K562 (cell line): ENCODE results near the gene KCNB1. TPM values are rescaled to one million over a fixed set of nuclear protein-coding genes. Genes with fewer than 3 reads are reported as not detected.

Experiments used
- ATAC-seq: fragments of 200-7000 bp; cut with Tn5 transposase; 3 replicates; pipeline ENCODE4 v1.9.1; 2020; ENCODE audit warnings: moderate library complexity
- BruUV-seq: library from RNA; stranded (reverse); fragments of 400-500 nt; replicated peaks from 2 replicates; lab custom pipeline; 2021; lab: Mats Ljungman, UMichigan
- CTCF ChIA-PET: fragments of 300-600 bp; formaldehyde crosslinking; extraction: SDS; loops from one replicate; lab custom pipeline; 2021; ENCODE audit warnings: low intra/inter-chr PET ratio; lab: Yijun Ruan, JAX
- POLR2A ChIA-PET: fragments of 300-600, 350-650 bp; sonication (Branson Sonifier 250); formaldehyde crosslinking; extraction: SDS; loops from one replicate; lab custom pipeline; 2021; ENCODE audit warnings: antibody characterized with exemption, inconsistent platforms; lab: Yijun Ruan, JAX
- DNase-seq, 4 experiments: peaks; one replicate each; pipeline versions ENCODE4 v3.0.0 to v3.0.0-alpha.2; 2011 to 2018; ENCODE audit warnings: low spot score in 3 of 4, mixed read lengths in 3 of 4; ENCODE audit errors: extremely low read depth in 1 of 4
- FAIRE-seq: peaks from 2 replicates; lab custom pipeline; 2011; peaks lifted over from hg19 to GRCh38; lab: Jason Lieb, UNC
- H2AFZ ChIP-seq: 2 replicates; pipeline ENCODE4 v1.6.0; 2011; ENCODE audit warnings: low read depth, low read length, control low read depth, inconsistent platforms
- H3K27ac ChIP-seq: fragments of 200-600 bp; 3 replicates; pipeline ENCODE4 v1.8.0; 2011; ENCODE audit warnings: low read depth, mild to moderate bottlenecking, control low read depth, inconsistent platforms, low read length, moderate library complexity, mixed read lengths; ENCODE audit errors: extremely low read depth
- H3K27me3 ChIP-seq, 2 experiments: fragments of 300-600 bp in 1 of 2; 2 replicates in 1 of 2; 3 replicates in 1 of 2; pipeline versions ENCODE4 v1.6.0 to v1.8.0; 2011; ENCODE audit warnings: inconsistent platforms in 2 of 2, low read length in 2 of 2, mild to moderate bottlenecking in 1 of 2, mixed read lengths in 1 of 2, moderate library complexity in 1 of 2; ENCODE audit not compliant: control insufficient read depth in 2 of 2, insufficient read depth in 2 of 2
- H3K36me3 ChIP-seq: fragments of 300-600 bp; 3 replicates; pipeline ENCODE4 v1.8.0; 2011; ENCODE audit warnings: mild to moderate bottlenecking, low read length, inconsistent platforms; ENCODE audit not compliant: control insufficient read depth, insufficient read depth
- H3K4me1 ChIP-seq, 2 experiments: fragments of 200-600 bp in 1 of 2; replicated peaks in 1 of 2; 2 replicates in 1 of 2; 3 replicates in 1 of 2; pipeline versions ENCODE4 v1.5.1 to v1.8.0; 2011; ENCODE audit warnings: inconsistent platforms in 2 of 2, low read length in 2 of 2, mild to moderate bottlenecking in 1 of 2, mixed read lengths in 1 of 2, moderate library complexity in 1 of 2; ENCODE audit not compliant: control insufficient read depth in 2 of 2, insufficient read depth in 2 of 2
- H3K4me2 ChIP-seq: 2 replicates; pipeline ENCODE4 v1.6.1; 2011; ENCODE audit warnings: low read length, control low read depth, inconsistent platforms, mixed read lengths; ENCODE audit not compliant: insufficient read depth
- H3K4me3 ChIP-seq: fragments of 200-600 bp; sonication (generic), shearing (Covaris generic); 2 replicates; pipeline ENCODE4 v1.5.1; 2016; ENCODE audit warnings: control low read depth, inconsistent platforms
- H3K79me2 ChIP-seq: fragments of 200-600 bp; 3 replicates; pipeline ENCODE4 v1.8.0; 2011; ENCODE audit warnings: low read length, inconsistent platforms; ENCODE audit not compliant: control insufficient read depth, insufficient read depth
- H3K9ac ChIP-seq, 2 experiments: 2 replicates each; pipeline versions ENCODE4 v1.6.0 to v1.6.1; 2011; ENCODE audit warnings: low read depth in 2 of 2, low read length in 2 of 2, control low read depth in 1 of 2, inconsistent platforms in 1 of 2, mild to moderate bottlenecking in 1 of 2, mixed read lengths in 1 of 2; ENCODE audit not compliant: insufficient read depth in 1 of 2
- H3K9me1 ChIP-seq: one replicate; pipeline ENCODE4 v1.6.0; 2011; ENCODE audit warnings: inconsistent platforms, mild to moderate bottlenecking, low read length, moderate library complexity; ENCODE audit not compliant: control insufficient read depth, insufficient read depth
- H3K9me3 ChIP-seq: replicated peaks from 2 replicates; pipeline ENCODE4 v1.5.1; 2011; ENCODE audit warnings: low read depth, low read length, inconsistent platforms; ENCODE audit not compliant: control insufficient read depth, insufficient read depth
- H4K20me1 ChIP-seq: replicated peaks from 2 replicates; pipeline ENCODE4 v1.6.1; 2011; ENCODE audit warnings: low read length, inconsistent platforms, mixed read lengths; ENCODE audit not compliant: control insufficient read depth, insufficient read depth
- C11orf30 ChIP-seq: fragments of 450-650 bp; IDR thresholded peaks from 2 replicates; pipeline ENCODE4 v1.6.1; 2016; ENCODE audit warnings: low read depth, mild to moderate bottlenecking
- MED1 ChIP-seq: sonication (generic); formaldehyde crosslinking; IDR thresholded peaks from 2 replicates; pipeline ENCODE4 v1.8.1; 2023; ENCODE audit warnings: missing genetic modification reagents, borderline replicate concordance
- MTA2 ChIP-seq: fragments of 450-650 bp; IDR thresholded peaks from 2 replicates; pipeline ENCODE4 v1.6.1; 2016; ENCODE audit warnings: low read depth
- SIN3B ChIP-seq: fragments of 450-650 bp; IDR thresholded peaks from 2 replicates; pipeline ENCODE4 v1.6.1; 2017; ENCODE audit warnings: low read depth, mild to moderate bottlenecking, moderate library complexity
- ZNF316 ChIP-seq: fragments of 450-650 bp; IDR thresholded peaks from 2 replicates; pipeline ENCODE4 v1.6.1; 2016
- ZNF766 ChIP-seq: fragments of 200-800 bp; sonication (Bioruptor generic); conservative IDR thresholded peaks from 2 replicates; pipeline ENCODE4 v1.6.1; 2016; ENCODE audit warnings: missing genetic modification characterization, missing compliant biosample characterization
- WGBS: fragments of 100-300 bp; shearing (Covaris generic); methylation state at CpG from one replicate; pipeline ENCODE4 v1.1.6; 2016; ENCODE audit warnings: low coverage, mixed read lengths; ENCODE audit not compliant: insufficient coverage; ENCODE audit errors: missing lambda C conversion rate; 5-methylcytosine and 5-hydroxymethylcytosine counted together
- in situ Hi-C: fragments of 300-500 bp; cut with MboI; formaldehyde crosslinking; loops from 4 replicates; pipeline ENCODE4 v1.15.0; 2018; ENCODE audit warnings: inconsistent platforms, mixed read lengths
- intact Hi-C: fragments of 100-400 bp; cut with micrococcal nuclease; formaldehyde crosslinking; loops from 2 replicates; pipeline ENCODE4 v1.14.2; 2022
- polyA plus RNA-seq, 8 experiments: library from polyadenylated mRNA; depleted of rRNA in 4 of 8; stranded (reverse) in 5 of 8; unstranded in 3 of 8; fragments of >200 nt; fragmentation: Nextera tagmentation in 2 of 8; fragmentation: Illumina TruSeq in 1 of 8; extraction: Ambion mirVana in 2 of 8; extraction: Trizol in 1 of 8; gene quantifications; 2 replicates each; pipeline versions ENCODE4 v1.2.1 to v1.2.3, GENCODE V29; 2011 to 2014; ENCODE audit warnings: inconsistent platforms in 1 of 8, missing spikeins in 1 of 8
- total RNA-seq, 7 experiments: library from RNA; depleted of rRNA in 6 of 7; stranded (reverse); fragments of >200 nt in 6 of 7; fragmentation: Illumina TruSeq in 2 of 7; extraction: Trizol in 2 of 7; gene quantifications; 2 replicates each; pipeline versions ENCODE4 v1.2.1 to v1.2.3, GENCODE V29; 2011 to 2021; ENCODE audit warnings: low replicate concordance in 1 of 7
- TF ChIP-seq, protein P1 (sequence below): sonication (generic); formaldehyde crosslinking; IDR thresholded peaks from 2 replicates; pipeline ENCODE4 v1.8.0; 2023; ENCODE audit warnings: missing genetic modification reagents, mild to moderate bottlenecking, borderline replicate concordance
- TF ChIP-seq, protein P2 (sequence below): fragments of 250-450 bp; sonication (Bioruptor Pico); IDR thresholded peaks from 2 replicates; pipeline ENCODE4 v1.4.0; 2020; ENCODE audit warnings: mild to moderate bottlenecking, moderate library complexity
- TF ChIP-seq, protein P3 (sequence below), 2 experiments: fragments of 450-650 bp; IDR thresholded peaks; 2 replicates each; pipeline ENCODE4 v1.6.1; 2018; ENCODE audit warnings: mild to moderate bottlenecking in 2 of 2, low read depth in 1 of 2; ENCODE audit not compliant: partially characterized antibody in 2 of 2

KCNB1 gene
- total and polyA plus RNA-seq, 9 of the 15 experiments (the other 6 are each of a cell fraction or from before 2014, with no cell fraction given) = 0.01 to 0.06 TPM; not detected in 7

DNA sequence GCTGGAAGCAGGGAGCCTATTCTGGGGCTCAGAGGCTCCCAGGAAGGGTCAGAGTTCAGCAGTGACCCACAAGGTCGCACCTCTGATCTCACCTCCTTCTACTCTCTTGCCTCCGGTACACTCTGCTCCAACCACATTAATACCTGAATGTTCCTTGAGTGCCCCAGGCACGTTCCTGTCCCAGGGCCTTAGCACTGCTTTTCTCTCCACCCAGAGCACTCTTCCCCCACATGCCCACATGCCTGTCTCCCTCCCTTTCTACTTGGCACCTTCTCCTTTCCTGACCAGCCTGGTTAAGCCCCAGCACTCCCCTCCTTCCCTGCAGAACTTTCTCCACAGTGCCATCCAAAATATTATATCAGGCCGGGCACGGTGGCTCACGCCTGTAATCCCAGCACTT lies 13.4 kb downstream of the KCNB1 start:
- Histone ChIP-seq H3K27me3 (peaks cover 3 to 33% of the 10 kb centered on the region in 2 experiments), H3K9me1 (no peaks in the 10 kb centered on the region), H3K36me3 (no peaks in the 10 kb centered on the region), H3K4me2 (no peak overlapping the region), H3K4me3 (no peak overlapping the region), H2AFZ (no peak overlapping the region), H3K4me1 (no peaks in the 10 kb centered on the region), H3K9me3 (no peaks in the 10 kb centered on the region), H3K9ac (no peak overlapping the region), H3K79me2 (no peaks in the 10 kb centered on the region), H3K27ac (no peak overlapping the region), H4K20me1 (0 out of 2 replicates have a peak, but pooled peaks cover 3% of the 10 kb centered on the region)
- POLR2A ChIA-PET = no interaction called here
- BruUV-seq = no TSS peak
- CTCF ChIA-PET = no interaction called here
- DNase-seq (no peak), ATAC-seq (no peak), FAIRE-seq (no peak)
- intact Hi-C loops = no loop called here
- 2% methylated on average over 6 of the region's 6 CpGs for WGBS
- in situ Hi-C loops = no loop called here
- TF ChIP-seq, protein P1, sequence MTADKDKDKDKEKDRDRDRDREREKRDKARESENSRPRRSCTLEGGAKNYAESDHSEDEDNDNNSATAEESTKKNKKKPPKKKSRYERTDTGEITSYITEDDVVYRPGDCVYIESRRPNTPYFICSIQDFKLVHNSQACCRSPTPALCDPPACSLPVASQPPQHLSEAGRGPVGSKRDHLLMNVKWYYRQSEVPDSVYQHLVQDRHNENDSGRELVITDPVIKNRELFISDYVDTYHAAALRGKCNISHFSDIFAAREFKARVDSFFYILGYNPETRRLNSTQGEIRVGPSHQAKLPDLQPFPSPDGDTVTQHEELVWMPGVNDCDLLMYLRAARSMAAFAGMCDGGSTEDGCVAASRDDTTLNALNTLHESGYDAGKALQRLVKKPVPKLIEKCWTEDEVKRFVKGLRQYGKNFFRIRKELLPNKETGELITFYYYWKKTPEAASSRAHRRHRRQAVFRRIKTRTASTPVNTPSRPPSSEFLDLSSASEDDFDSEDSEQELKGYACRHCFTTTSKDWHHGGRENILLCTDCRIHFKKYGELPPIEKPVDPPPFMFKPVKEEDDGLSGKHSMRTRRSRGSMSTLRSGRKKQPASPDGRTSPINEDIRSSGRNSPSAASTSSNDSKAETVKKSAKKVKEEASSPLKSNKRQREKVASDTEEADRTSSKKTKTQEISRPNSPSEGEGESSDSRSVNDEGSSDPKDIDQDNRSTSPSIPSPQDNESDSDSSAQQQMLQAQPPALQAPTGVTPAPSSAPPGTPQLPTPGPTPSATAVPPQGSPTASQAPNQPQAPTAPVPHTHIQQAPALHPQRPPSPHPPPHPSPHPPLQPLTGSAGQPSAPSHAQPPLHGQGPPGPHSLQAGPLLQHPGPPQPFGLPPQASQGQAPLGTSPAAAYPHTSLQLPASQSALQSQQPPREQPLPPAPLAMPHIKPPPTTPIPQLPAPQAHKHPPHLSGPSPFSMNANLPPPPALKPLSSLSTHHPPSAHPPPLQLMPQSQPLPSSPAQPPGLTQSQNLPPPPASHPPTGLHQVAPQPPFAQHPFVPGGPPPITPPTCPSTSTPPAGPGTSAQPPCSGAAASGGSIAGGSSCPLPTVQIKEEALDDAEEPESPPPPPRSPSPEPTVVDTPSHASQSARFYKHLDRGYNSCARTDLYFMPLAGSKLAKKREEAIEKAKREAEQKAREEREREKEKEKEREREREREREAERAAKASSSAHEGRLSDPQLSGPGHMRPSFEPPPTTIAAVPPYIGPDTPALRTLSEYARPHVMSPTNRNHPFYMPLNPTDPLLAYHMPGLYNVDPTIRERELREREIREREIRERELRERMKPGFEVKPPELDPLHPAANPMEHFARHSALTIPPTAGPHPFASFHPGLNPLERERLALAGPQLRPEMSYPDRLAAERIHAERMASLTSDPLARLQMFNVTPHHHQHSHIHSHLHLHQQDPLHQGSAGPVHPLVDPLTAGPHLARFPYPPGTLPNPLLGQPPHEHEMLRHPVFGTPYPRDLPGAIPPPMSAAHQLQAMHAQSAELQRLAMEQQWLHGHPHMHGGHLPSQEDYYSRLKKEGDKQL (CRISPR knock-in tag) = no peak
- TF ChIP-seq SIN3B (no peak), ZNF766 (CRISPR knock-in tag) (no peak), C11orf30 (no peak), ZNF316 (no peak), MED1 (no peak), MTA2 (no peak)
- TF ChIP-seq, protein P2, sequence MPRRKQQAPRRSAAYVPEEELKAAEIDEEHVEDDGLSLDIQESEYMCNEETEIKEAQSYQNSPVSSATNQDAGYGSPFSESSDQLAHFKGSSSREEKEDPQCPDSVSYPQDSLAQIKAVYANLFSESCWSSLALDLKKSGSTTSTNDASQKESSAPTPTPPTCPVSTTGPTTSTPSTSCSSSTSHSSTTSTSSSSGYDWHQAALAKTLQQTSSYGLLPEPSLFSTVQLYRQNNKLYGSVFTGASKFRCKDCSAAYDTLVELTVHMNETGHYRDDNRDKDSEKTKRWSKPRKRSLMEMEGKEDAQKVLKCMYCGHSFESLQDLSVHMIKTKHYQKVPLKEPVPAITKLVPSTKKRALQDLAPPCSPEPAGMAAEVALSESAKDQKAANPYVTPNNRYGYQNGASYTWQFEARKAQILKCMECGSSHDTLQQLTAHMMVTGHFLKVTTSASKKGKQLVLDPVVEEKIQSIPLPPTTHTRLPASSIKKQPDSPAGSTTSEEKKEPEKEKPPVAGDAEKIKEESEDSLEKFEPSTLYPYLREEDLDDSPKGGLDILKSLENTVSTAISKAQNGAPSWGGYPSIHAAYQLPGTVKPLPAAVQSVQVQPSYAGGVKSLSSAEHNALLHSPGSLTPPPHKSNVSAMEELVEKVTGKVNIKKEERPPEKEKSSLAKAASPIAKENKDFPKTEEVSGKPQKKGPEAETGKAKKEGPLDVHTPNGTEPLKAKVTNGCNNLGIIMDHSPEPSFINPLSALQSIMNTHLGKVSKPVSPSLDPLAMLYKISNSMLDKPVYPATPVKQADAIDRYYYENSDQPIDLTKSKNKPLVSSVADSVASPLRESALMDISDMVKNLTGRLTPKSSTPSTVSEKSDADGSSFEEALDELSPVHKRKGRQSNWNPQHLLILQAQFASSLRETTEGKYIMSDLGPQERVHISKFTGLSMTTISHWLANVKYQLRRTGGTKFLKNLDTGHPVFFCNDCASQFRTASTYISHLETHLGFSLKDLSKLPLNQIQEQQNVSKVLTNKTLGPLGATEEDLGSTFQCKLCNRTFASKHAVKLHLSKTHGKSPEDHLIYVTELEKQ = no peak
- TF ChIP-seq, protein P3, sequence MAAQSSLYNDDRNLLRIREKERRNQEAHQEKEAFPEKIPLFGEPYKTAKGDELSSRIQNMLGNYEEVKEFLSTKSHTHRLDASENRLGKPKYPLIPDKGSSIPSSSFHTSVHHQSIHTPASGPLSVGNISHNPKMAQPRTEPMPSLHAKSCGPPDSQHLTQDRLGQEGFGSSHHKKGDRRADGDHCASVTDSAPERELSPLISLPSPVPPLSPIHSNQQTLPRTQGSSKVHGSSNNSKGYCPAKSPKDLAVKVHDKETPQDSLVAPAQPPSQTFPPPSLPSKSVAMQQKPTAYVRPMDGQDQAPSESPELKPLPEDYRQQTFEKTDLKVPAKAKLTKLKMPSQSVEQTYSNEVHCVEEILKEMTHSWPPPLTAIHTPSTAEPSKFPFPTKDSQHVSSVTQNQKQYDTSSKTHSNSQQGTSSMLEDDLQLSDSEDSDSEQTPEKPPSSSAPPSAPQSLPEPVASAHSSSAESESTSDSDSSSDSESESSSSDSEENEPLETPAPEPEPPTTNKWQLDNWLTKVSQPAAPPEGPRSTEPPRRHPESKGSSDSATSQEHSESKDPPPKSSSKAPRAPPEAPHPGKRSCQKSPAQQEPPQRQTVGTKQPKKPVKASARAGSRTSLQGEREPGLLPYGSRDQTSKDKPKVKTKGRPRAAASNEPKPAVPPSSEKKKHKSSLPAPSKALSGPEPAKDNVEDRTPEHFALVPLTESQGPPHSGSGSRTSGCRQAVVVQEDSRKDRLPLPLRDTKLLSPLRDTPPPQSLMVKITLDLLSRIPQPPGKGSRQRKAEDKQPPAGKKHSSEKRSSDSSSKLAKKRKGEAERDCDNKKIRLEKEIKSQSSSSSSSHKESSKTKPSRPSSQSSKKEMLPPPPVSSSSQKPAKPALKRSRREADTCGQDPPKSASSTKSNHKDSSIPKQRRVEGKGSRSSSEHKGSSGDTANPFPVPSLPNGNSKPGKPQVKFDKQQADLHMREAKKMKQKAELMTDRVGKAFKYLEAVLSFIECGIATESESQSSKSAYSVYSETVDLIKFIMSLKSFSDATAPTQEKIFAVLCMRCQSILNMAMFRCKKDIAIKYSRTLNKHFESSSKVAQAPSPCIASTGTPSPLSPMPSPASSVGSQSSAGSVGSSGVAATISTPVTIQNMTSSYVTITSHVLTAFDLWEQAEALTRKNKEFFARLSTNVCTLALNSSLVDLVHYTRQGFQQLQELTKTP (IDR thresholded peaks at IDR 0.05; ENCODE audit: low read depth in 1 of 2, partially characterized antibody in 2 of 2) = no peak
